Right forelimb (tissue), 1 donor: ENCODE data around the gene TIMM17A.
A peak's percentile ranks its signal among the peaks of the same experiment; 100 is the strongest.

ENCODE experiments used
- DNase-seq: peaks from one replicate; pipeline ENCODE4 v3.0.0-alpha.2; 2018

The TIMM17A gene

DNA sequence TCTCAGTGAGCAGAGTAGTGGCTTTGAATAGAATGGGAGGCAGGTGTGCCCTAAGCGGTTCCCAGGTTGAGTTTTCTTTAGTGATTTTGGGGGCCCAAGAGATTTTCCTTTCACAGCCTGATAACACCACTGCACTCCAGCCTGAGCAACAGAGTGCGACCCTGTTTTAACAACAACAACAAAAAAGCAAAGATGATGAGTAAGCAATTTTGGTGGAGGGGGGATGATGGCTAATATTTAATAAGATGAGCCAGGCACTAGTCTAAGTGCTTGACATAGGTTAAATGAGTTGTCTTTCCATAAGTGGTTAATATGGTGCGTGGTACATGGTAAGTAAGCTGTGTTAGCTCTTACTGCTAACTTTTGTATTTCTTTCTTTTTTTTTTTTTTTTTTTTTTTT lies 29.1 kb downstream of the TIMM17A start:
- no peak for DNase-seq

DNA sequence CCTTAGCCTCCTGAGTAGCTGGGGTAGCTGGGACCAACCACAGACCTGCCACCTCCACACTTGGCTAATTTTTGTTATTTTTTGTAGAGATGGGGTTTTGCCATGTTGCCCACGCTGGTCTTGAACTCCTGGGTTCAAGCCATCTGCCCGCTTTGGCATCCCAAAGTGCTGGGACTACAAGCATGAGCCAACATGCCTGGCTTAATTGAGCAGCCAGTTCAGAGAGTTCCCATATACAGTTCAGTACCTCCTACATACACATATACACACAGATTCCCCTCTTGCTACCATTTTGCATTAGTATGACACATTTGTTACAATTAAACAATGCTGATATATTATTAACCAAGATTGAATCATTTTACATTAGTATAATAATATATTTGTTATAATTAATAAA lies 30.1 kb downstream of the TIMM17A start:
- no peak for DNase-seq

DNA sequence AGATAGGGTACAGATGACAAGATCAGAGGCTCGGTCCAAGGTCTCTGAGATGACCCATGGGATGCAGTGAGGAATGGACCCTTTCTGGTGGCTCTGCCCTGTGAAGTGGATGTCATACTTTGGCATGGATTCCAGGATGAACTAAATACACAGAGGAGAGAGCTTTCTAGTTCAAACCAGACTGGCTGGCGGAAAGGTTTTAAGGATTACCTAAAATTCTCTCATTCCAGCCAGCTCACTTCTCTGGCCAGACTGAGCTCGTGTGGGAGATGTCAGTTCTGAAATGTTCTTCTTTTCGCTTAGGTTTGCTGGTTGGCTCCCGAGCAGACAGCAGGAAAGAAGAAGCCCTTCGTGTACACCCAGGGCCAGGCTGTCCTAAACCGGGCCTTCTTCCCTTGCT lies 33.3 kb downstream of the TIMM17A start:
- DNase-seq: no peak

DNA sequence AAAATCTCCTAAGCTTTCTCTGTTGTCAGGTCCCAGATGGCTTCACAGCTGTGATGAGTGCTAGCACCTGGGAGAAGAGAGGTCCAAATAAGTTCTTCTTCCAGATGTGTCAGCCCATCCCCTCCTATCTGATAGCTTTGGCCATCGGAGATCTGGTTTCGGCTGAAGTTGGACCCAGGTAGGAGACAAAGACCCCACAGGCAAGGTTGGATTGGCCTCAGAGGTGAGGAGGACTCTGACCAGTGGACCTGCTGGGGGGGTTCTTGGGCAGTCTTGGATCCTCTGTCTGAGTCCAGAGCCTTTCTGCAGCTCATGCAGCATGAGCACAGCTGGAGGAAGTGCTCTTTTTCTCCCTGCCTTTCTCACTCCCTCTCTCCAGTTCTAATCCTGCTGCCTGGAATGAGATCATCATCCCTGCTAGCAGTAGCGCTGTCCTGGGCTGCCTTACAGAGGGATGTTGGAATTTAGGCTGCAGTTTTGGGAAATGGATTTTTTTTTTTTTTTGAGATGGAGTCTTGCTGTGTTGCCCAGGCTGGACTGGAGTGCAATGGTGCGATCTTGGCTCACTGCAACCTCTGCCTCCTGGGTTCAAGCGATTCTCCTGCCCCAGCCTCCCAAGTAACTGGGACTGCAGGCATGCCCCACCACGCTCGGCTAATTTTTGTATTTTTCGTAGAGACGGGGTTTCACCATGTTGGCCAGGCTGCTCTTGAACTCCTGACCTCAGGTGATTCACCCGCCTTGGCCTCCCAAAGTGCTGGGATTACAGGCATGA lies 34.2 kb downstream of the TIMM17A start:
- no peak for DNase-seq

DNA sequence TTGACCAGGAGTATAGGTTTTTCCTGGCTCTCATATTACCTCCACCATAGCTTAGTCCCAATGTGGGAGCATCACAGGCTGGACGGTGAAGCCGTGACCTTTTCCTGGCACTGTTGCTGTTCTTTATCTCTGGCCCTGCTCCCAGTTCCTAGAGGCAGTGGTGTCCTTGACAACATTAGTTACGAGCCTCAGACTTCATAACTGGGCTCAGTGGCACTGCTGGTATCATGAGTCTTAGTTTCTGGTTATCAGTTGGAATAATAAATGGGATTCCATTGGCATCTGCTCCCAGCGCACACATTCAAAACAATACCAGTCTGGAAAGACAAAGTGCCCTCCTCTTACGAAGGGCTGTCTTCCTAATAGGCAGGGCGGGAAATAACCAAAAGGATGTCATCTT lies 35.1 kb downstream of the TIMM17A start:
- no peak for DNase-seq

DNA sequence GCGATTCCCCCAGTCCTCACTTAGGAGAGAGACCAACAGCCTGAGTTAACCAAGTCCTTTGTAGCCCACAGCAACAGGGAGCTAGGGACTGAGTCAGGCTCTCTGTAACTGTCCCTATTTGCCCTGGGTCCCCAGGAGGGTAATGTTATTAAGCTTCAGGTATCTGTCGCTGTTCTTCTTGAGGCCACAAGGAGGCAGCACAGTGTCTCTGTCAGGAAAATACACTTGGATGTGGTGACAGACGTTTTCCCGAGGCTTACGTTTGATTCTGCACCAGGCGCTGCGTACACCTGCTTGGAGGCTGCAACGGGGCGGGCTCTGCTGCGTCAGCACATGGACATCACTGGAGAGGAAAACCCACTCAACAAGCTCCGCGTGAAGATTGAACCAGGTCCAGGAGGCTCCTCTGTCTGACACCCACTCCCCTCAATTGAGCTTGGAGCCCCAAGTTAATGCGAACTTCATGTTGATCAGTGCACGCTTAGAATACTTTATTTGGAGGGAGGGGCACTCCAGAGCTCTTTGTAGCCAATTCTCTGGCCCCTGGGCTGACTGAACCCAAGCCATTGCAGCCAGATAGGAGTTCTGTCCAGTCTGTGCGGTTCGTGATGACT lies 44.4 kb downstream of the TIMM17A start:
- no peak for DNase-seq

DNA sequence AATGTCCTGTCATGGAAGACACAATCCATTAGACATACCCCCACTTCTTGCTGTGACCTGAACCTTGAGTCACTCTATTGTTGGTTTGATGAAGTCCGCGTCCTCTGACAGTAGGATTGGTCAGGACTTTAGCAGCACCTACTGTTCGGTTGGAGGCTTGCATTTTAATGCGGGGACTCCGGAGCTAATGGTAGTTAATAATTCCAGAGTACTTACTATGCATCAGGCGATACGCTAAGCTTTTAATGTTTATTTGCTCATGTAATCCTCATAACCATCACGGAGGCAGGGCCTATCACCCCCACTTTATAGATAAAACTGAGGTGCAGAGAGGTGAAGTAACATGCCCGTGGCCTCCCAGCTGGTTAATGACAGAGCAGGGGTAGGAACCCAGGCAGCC lies 47.2 kb downstream of the TIMM17A start:
- no peak for DNase-seq

DNA sequence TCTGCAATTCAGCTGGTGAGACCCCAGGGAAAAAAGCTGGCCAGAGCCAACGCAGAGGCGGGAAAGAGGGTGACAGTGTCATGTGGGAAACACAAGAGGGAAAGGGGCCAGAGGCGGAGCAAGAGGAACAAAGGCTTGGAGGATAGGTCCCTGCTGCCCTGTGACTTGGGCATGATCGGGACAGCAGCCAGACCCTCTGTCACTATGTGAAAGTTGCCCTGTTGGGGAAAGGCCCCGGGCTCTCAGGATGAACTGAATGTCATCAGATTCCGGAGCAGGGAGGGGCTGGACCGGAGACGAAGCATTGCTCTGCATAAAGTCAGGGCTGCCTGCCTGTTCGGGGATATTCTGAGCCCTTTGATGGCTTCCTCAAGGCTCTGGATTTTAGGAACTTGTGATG lies 49.4 kb downstream of the TIMM17A start:
- no peak for DNase-seq

DNA sequence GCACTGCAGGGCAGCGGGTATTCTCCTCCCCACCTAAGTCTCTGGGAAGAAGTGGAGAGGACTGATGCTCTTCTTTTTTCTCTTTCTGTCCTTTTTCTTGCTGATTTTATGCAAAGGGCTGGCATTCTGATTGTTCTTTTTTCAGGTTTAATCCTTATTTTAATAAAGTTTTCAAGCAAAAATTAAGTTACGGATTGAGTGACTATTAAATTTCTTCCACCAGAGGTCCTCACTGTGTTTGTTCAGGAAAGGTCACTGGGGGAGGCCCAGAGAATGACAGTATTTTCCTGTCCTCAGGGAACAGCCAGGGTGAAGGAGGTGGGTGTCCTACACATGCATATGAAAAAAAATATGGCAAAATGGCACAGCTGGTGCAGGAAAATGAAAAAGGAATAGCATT lies 50.7 kb downstream of the TIMM17A start:
- DNase-seq: no peak

DNA sequence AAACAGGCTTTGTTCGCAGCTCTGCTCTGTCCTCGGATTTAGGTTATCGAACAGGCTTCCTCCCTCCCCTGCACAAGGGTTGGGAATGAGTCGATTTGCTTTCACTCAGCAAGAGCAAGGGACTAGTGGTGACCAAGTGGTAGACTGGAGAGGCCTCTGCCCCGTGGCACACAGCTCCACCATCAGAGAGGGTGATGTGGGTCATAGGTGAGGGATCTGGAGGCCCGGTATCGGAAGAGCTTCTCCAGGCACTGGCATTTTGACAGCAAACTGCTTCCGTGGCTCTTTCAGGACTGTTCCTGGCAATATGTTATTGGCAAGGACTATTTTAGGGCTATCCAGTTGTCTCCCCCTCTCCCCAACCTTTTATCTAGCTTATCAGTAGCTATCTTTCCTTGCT lies 52.0 kb downstream of the TIMM17A start:
- DNase-seq: no peak

DNA sequence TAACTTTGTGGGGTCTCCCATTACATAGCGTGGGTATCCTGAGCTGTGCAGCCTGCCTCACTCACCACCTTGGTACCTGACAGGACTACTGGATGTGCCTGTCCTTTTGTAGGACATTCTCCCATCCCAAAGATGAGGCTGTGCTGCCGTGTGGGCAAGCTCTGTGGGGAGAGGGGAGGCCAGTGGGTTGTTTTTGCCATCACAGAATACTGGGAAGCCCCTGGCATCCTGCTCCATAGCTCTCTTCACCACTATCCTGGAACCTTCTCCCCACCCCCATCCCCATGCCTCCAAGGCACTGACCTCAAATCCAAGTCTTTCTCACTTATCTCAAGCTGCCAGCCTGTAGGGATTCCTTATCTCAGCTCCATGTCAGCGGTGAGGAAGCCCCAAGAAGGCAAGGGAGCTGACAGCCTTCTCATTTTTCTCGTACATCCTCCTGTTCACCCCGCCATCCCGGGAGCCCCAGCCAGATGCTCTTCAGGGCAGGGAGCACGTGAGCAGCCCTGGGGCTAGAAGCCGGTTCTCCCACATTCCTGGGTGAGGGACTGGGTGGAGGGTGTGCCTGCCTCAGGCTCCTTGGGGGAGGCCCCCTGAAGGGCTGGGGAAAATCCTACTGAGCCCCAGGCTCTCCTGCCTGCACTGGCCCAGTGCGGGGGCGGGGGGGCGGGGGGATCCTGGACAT lies 52.6 kb downstream of the TIMM17A start:
- DNase-seq: no peak

DNA sequence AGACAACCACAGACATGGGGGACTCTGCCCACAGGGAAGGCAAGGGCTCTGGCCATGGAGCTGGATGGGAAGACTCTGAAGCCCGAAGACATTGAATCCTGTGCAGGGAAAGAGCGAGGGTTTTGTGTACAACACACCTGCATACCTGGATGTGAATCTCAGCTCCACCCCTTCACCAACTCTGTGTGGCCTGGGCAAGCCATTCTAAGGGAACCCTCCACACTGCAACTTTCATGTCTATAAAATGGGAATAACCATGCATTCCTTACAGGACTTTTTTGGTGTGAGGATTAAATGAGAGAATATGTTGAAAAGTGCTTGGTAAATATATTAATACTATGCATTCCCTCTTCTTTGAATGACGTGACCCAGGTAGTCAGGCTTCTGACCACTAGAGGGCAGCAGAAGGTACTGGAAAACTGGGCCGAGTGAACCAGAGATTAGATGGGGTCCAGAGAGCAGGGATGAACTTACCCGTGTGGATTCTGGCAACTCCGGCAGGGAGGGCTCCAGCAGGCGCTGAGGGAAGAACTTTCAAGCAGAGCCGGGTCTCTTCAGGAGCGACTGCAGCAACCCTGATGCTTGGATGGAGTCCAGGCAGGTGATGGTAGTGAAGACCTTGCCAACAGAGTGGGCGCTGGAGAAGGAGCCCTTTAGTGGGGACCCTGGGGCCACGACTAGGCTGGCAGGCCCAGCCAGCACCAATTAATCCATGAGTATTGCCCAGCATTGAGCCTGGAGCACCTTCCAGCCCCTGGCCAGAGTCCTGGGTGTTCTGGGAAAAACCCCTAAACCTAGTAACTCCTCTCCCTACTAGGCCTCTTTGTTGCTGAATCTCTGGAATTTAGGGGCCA lies 54.2 kb downstream of the TIMM17A start:
- DNase-seq: peak; percentile 81

DNA sequence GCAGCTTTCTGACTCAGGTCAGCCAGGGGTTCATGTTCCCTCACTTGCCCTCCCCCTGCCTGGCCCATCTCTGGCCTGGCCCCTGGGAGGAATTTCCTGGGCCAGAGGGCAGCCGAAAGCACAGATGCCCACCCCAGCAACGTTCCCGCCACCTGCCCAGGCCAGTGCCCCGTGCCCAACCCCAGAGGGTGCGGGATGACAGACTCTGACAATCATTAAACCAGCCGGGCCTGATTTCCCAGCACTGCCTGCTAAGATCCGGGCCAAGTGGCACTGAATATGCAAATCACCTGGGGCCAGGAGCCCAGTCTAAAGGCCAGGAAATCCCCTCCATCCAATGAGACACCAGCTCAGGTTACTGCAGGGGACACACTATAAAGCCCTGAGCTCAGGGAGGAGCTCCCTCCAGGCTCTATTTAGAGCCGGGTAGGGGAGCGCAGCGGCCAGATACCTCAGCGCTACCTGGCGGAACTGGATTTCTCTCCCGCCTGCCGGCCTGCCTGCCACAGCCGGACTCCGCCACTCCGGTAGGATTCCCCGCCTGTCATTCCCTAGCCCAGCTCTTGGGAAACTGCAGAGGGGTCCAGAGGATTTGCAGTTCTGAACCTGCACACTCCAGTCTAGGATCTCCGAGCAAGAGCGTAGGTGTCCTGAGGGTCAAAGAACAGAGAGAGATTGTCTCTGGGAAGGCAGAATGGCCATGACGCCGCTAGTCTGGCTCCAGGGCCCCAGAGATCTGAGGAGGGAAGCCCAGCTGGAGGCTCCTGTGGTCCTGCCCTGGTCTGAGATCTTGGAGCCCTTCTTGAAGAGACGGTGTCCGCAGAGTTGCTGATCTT lies 55.1 kb downstream of the TIMM17A start, which contains the start of gene ELF3:
Gene ELF3 (plus strand): TSS at position 408 of the 836 bp plus-strand sequence. CDS start 550 bp downstream, outside the sequence.
- no peak for DNase-seq

DNA sequence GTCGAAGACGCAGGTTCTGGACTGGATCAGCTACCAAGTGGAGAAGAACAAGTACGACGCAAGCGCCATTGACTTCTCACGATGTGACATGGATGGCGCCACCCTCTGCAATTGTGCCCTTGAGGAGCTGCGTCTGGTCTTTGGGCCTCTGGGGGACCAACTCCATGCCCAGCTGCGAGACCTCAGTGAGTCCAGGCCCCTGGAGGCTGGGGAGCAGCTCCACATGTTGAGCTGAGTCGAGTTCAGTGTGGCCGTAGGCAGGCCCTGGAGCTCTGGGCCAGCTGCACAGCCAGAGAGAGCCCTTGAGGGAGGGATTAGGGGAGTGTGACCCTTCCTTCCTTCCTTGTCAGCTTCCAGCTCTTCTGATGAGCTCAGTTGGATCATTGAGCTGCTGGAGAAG lies 56.7 kb downstream of the TIMM17A start:
- no peak for DNase-seq

DNA sequence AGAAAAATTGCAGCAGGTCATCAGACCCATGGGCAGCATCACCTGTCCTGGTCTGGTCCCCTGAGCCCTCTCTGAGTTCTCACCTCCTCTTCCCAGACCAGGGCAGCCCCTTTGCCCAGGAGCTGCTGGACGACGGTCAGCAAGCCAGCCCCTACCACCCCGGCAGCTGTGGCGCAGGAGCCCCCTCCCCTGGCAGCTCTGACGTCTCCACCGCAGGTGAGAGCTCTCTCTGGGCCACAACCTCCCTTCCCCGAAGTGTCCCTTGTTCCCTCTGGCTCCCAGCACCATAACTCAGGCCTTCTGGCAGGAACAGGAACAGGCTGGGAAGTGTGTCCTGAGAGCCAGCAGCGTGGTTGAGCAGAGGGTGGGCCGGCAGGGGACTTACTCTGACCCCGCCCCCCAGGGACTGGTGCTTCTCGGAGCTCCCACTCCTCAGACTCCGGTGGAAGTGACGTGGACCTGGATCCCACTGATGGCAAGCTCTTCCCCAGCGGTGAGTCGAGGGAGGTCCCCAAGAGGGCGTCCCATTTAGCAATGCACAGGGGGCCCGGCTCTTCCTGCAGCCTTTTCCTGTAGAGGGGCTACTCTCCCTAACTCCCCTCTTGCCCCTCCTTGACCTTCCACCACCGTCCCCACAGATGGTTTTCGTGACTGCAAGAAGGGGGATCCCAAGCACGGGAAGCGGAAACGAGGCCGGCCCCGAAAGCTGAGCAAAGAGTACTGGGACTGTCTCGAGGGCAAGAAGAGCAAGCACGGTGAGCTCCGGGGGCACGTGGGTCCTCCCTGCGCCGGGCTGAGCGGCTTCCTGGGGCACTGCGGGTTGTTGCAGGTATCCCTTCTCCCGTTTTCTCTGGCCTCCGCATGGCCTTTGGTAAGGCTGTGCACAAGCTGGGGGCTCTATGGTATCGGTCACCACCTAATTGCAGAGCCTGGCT lies 57.5 kb downstream of the TIMM17A start:
- DNase-seq: no peak

DNA sequence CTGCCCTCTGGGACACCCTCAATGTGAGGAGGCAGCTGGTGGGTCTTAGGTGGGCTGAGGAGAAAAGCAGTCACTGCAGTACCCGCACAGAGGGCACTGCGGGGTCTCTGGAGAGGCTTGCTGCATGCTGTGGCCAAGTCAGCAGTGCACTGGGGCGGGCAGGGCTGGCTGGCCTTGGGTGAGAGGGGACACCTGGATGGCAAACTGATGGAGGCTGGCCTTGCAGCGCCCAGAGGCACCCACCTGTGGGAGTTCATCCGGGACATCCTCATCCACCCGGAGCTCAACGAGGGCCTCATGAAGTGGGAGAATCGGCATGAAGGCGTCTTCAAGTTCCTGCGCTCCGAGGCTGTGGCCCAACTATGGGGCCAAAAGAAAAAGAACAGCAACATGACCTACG lies 58.3 kb downstream of the TIMM17A start:
- no peak for DNase-seq

DNA sequence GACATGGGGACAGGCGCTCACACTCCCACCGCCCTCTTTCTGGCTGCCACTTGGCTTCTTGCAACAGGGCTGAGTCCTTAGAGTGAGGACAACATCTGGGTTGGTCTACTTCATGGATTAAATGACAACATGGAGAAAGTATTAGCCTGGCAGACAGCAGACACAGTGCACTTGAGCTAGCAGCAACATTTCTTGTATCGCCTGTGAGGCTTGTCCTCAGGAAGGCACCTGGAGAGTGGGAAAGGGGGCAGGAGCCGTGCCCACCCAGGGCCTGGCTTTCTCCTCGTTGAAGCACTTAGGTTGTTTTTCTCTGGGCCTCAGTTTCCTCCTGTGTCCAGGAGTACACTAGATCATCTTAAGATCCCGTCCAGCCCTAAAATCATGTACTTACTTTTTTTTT lies 58.8 kb downstream of the TIMM17A start:
- no peak for DNase-seq

DNA sequence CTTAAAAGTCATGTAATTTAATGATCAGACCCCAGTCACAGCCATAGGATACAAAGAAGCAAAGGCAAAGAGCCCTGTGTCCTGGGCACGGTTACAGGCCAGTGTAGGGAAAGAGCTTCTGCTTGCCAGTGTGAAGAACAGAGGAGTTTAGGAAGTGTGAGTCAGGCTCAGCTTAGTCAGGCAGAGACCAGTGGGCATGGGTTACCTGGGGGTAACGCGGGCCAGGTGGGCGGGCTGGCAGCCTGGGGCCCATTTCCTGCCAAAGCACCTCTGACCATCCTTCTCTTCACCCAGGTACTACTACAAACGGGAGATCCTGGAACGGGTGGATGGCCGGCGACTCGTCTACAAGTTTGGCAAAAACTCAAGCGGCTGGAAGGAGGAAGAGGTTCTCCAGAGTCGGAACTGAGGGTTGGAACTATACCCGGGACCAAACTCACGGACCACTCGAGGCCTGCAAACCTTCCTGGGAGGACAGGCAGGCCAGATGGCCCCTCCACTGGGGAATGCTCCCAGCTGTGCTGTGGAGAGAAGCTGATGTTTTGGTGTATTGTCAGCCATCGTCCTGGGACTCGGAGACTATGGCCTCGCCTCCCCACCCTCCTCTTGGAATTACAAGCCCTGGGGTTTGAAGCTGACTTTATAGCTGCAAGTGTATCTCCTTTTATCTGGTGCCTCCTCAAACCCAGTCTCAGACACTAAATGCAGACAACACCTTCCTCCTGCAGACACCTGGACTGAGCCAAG lies 59.8 kb downstream of the TIMM17A start:
- no peak for DNase-seq

DNA sequence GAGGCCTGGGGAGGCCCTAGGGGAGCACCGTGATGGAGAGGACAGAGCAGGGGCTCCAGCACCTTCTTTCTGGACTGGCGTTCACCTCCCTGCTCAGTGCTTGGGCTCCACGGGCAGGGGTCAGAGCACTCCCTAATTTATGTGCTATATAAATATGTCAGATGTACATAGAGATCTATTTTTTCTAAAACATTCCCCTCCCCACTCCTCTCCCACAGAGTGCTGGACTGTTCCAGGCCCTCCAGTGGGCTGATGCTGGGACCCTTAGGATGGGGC lies 60.3 kb downstream of the TIMM17A start:
- no peak for DNase-seq

DNA sequence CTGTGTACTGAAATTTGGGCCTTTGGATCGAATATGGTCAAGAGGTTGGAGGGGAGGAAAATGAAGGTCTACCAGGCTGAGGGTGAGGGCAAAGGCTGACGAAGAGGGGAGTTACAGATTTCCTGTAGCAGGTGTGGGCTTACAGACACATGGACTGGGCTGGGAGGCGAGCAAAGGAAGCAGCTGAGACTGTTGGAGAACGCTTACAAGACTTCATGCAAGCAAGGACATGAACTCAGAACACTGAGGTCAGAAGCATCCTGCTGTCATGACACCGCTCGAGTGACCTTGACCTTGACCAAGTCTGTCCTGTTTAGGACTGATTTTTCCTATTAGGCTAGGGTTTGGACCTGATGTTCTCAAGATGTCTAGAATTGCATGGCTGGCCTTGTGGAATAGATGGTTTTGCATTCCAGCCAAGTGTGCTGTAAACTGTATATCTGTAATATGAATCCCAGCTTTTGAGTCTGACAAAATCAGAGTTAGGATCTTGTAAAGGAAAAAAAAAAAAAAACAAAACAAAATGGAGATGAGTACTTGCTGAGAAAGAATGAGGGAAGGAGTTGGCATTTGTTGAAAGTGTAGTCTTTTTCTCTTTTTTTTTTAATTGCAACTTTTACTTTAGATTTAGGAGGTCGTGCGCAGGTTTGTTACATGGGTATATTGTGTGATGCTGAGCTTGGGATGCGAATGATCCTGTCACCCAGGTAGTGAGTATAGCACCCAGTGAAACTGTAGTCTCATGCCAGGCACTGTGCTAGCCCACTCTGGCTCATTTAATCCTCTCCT lies 60.9 kb downstream of the TIMM17A start:
- no peak for DNase-seq
